Measurements from ENCODE around the gene CYB5A. TPM values are rescaled to one million over a fixed set of nuclear protein-coding genes. Genes with fewer than 3 reads are reported as not detected.

CYB5A gene
- total and polyA plus RNA-seq, 2 of the 8 experiments (the other 6 are each of a cell fraction or from before 2014, with no cell fraction given), result 154 to 195 TPM

- ChIA-PET CTCF (ENCODE audit: partially characterized antibody) (interaction anchor here (0.7 to 1.0 kb wide), 2 partner anchors 56 to 111 kb away, joined by 3 to 4 read pairs; no protein-coding TSS in a partner anchor), POLR2A (ENCODE audit: partially characterized antibody) (no interaction called here)
- Histone ChIP-seq H4K20me1 (replicated peaks in 1 of 2; ENCODE audit: control insufficient read depth in 1 of 2, insufficient read depth in 2 of 2, low read length in 2 of 2) (no peaks in the 10 kb centered on the region), H2BK120ac (replicated peaks; ENCODE audit: low read depth, low read length) (no peak overlapping the region), H3K4ac (replicated peaks; ENCODE audit: insufficient read length, low read depth, low read length) (no peak overlapping the region), H3K79me1 (ENCODE audit: low read depth, low read length) (no peaks in the 10 kb centered on the region; the same call in 1 of the 2 replicates), H3K4me3 (ENCODE audit: extremely low read depth in 1 of 4, insufficient read depth in 2 of 4, low read depth in 3 of 4, low read length in 4 of 4) (no peak overlapping the region), H3K9me3 (ENCODE audit: insufficient read depth in 2 of 2, low read depth in 1 of 2, low read length in 1 of 2) (no peaks in the 10 kb centered on the region), H3K27ac (ENCODE audit: low read depth, low read length) (no peak overlapping the region), H3K36me3 (ENCODE audit: control insufficient read depth in 2 of 4, insufficient read depth in 4 of 4, low read length in 3 of 4) (no peaks in the 10 kb centered on the region), H4K91ac (replicated peaks; ENCODE audit: insufficient read length, low read length) (peak overlapping the region; percentile 48), H3K56ac (replicated peaks; ENCODE audit: insufficient read length, low read depth, low read length) (no peak overlapping the region), H3K9ac (replicated peaks in 1 of 4; ENCODE audit: extremely low read depth in 1 of 4, low read depth in 3 of 4, low read length in 3 of 4) (no peak overlapping the region; a peak in 1 of 7 replicates), H2AFZ (ENCODE audit: low read length) (no peak overlapping the region), H3K27me3 (replicated peaks in 1 of 4; ENCODE audit: control insufficient read depth in 3 of 4, extremely low read depth in 1 of 4, insufficient read depth in 3 of 4, low read length in 3 of 4) (no peaks in the 10 kb centered on the region), H3K4me1 (replicated peaks in 1 of 4; ENCODE audit: control insufficient read depth in 3 of 4, insufficient read depth in 4 of 4, low read length in 3 of 4) (no peaks in the 10 kb centered on the region), H4K5ac (ENCODE audit: insufficient read length, low read depth, low read length) (no peak overlapping the region), H3K23ac (ENCODE audit: insufficient read length) (no peak overlapping the region), H2BK5ac (ENCODE audit: low read depth, low read length) (no peak overlapping the region), H2BK20ac (ENCODE audit: low read length) (no peak overlapping the region), H3K79me2 (ENCODE audit: control insufficient read depth in 1 of 2, insufficient read depth in 2 of 2, low read length in 2 of 2) (no peaks in the 10 kb centered on the region), H3K23me2 (ENCODE audit: low read depth, low read length) (no peaks in the 10 kb centered on the region), H3K18ac (ENCODE audit: extremely low read depth, low read length) (no peak overlapping the region), H2BK12ac (ENCODE audit: low read depth, low read length) (no peak overlapping the region), H2AK5ac (ENCODE audit: low read depth, low read length) (no peak overlapping the region), H2BK15ac (ENCODE audit: low read length) (no peak overlapping the region), H3K14ac (ENCODE audit: insufficient read length) (no peak overlapping the region), H3K4me2 (ENCODE audit: insufficient read depth in 1 of 2, low read depth in 2 of 2, low read length in 2 of 2) (no peak overlapping the region), H4K8ac (ENCODE audit: extremely low read depth, insufficient read depth, low read length) (no peak overlapping the region)
- TF ChIP-seq SP2 (IDR thresholded peaks at IDR 0.05; ENCODE audit: low read length), result no peak
- no peak for TF ChIP-seq SP4 (IDR thresholded peaks at IDR 0.05; ENCODE audit: low read length)
- no peak for TF ChIP-seq JUN (IDR thresholded peaks at IDR 0.05; ENCODE audit: low read depth, low read length)
- TF ChIP-seq RXRA (IDR thresholded peaks at IDR 0.05; ENCODE audit: insufficient read depth, low read depth, low read length), result no peak
- no peak for TF ChIP-seq TAF7 (optimal IDR thresholded peaks at IDR 0.05; ENCODE audit: borderline replicate concordance, low read depth, low read length)
- no peak for DNase-seq (ENCODE audit: low read depth in 1 of 2, low spot score in 2 of 2)
- FAIRE-seq, result no peak
- WGBS, 2 experiments (ENCODE audit: extremely low coverage in 1 of 2, insufficient coverage in 1 of 2, insufficient read length in 1 of 2, insufficient replicate concordance in 2 of 2, low coverage in 1 of 2, low lambda C conversion rate in 2 of 2, missing lambda C conversion rate in 1 of 2), result 91% methylated on average over 7 of the region's 7 CpGs; no CpG with 5 or more reads in 1 of the 2 experiments
These were observed 60.6 kb downstream of the CYB5A start for GRCh38 chr18:74230922-74231714.

Data from H1 (cell line).